HG02852 (cell line): ENCODE data around the gene MAML3.

Experiments used
- ATAC-seq: cut with Tn5 transposase; IDR thresholded peaks from one replicate; pipeline ENCODE4 v1.9.1; 2021; ENCODE audit warnings: mild to moderate bottlenecking, moderate library complexity; ENCODE audit not compliant: unreplicated experiment

The MAML3 gene

DNA sequence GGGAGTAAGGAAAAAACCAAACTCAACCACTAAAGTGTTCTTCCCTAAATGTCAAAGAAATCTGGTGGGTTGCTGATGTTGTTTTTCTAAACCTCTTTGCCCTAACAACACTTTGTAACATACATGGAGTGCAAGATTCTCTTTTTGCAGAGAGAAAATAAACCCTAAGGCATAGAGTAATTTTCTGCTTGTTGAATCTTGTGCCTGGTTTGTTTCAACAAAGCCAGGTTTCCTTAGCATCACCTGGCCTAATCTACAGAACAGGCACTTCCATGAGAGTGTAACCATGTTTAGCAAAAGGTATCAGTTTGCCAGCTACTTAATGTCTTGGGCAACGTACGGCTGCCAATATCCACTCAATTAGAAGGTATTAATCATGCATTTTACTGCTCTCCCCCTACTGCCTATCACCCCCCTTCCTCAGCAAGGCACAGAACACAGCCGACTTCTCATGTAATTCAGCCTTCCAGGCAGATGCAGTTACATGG lies 219.2 kb downstream of the MAML3 start:
- ATAC-seq = no peak

DNA sequence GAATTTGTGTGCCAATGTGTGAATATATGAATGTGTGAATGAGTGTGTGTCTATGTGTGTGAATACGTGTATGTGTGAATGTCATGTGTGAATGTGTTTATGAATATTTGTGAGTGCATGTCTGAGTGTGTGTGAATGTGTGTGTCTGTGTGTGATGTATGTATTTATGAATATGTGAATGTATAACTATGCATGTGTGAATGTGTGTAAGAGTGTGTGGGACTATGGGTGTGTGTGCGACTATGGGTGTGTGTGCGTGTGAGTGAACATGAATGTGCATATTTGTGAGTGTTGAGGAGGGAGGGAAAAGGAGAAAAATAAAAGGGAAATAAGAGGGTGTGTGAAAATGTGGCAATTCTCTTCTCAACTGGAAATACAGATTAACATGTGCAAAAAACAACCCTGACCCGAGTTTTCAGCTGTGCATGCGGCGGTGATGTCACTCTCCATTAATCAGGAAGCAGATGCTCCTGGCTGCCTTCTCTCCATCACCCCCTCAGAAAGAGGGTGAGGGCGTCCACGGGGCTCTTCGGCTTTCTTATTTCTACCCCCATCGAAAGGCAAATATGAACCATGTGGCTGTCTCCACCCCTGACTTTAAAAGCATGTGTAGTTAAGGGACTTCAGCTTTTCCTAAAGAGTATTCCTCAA lies 219.8 kb downstream of the MAML3 start:
- ATAC-seq = no peak

DNA sequence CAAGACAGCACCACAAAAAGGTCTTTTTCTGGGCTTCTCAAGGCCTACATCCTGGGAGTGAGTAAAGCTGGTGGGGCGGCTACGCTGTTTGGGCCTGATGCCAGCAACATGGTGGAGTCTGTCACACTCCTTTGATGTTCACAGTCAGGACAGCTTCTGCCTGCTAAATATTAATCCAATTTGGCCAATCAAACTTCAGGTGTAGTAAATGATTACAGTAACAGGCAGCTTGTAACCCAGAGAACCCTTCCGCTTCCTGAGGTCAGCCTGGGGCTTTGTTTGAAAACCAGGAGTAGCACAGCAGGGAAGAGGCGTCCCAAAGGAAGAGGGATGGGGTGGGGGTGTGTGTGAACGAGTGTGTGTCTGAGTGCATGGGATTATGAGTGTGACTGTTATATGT lies 220.4 kb downstream of the MAML3 start:
- ATAC-seq = no peak

DNA sequence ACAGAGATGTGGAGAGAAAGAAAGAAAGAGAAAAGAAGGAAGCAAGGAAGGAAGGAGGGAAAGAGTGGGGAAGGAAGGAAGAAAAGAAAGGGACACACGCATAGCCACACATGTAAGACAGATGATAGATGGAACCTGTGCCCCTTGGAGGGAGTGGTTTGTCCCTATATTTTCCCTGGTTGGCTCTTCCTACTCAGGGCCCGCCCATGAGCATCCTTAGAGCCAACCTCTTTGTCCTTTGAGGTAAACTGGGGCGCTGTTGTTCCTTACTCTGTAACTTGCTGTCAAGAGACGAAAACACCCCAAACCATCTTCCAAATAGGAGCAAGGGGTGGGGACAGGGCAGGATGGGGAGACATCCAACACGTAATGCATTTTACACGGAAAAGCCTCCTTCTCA lies 220.9 kb downstream of the MAML3 start:
- ATAC-seq = no peak

DNA sequence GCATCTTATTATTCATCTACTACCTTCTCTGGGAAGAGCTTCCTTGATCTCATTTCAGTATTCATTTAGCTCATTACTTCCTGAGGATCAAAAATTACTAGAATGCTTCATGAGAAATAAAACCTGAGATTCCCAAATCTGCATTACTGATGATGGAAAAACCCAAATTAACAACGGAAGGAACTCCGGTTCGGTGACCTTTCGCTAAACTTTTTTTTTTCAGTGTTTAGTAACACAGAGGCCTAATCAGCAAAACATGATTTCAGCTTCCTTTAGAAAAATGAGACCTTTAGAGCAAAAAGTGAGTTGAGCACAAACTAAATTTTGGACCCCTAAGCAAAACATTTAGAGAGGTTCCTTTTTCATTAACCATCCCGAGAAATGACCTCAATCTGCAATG lies 229.2 kb downstream of the MAML3 start:
- ATAC-seq = no peak

DNA sequence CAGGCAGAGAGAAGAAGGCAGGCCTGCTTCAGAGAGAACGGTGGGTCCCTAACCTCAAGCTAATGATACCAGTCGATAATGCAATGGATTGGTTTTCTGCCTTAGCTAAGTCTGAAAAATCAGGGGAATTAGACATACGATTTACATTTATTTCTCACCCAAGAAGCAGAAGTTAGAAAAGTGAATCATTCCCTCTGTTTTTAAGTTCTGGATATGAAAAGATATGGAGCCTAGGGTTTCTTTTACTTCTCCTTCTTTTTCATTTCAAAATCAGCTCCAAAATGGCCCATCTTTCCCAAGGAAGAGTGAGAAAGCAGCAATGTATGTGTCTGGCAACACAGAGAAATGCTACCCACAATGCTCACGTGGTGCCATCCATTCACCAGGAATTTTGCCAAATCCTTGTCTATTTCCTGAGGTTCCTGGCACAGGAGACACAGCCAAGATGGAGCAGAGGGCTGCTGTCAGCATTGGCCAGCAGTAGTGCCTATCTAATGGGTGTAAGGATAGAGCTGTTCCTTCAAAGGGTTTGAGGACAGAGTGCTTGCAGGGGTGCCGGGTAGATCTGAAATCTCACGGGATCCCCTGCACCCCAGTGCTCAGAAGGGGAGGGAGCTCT lies 231.5 kb downstream of the MAML3 start:
- no peak for ATAC-seq

DNA sequence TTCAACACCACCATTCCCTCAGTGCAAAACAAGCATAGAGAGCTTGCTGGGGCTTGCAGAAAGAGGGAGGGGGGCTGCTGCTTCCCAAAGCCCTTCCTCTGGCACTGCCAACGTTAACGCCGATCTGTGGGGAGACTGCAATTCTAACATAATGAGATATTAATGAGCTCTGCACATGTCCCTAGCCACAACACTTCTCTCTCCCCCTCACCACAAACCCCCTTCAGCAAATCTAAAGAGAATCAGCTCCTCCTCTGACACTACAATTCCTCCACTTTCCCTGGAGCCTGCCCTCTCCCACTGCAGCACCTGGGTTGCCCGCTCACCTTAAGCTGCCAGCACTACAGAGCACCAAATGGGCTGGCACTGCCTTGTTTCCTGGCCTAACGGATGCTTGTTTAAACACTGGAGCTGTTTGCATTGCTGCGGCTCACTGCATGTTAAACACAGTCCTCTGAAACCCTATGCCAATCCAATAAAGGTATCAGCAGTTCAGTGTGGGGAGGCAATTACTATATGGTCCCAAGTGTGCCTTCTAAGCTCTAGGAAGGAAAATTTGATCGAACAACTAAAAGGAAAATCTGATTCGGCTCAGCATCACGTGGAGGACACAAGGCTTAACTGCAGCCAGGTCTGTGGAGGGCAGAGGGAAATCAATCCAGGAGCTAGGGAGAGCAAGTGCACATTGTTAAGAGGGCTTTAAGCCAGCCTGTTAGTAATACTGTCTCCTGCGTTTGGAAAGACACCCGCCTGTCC lies 232.4 kb downstream of the MAML3 start:
- ATAC-seq = no peak

DNA sequence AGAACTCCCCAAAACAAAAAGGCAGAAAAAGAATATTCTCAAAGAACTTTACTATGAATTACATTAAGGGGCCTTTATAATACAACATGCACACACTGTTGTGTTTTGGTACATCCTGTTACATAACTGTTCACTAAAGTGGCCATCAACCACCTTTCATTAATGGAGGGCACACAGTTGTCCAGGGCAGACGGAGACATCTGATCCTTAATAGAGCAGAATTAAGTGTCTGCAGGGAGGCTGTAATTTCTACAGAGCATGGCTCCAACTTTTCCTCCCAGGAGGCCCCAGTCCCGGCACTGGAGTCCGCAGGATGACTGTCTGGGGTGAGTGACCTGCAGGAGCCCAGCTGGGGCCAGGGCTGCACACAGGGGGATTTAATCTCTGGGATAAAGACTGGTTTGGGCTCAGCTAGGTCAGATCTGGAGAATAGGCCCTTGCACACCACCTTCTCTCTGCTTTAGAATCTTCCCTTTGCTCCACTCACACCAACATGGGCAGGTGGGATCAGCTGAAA lies 233.4 kb downstream of the MAML3 start:
- no peak for ATAC-seq

DNA sequence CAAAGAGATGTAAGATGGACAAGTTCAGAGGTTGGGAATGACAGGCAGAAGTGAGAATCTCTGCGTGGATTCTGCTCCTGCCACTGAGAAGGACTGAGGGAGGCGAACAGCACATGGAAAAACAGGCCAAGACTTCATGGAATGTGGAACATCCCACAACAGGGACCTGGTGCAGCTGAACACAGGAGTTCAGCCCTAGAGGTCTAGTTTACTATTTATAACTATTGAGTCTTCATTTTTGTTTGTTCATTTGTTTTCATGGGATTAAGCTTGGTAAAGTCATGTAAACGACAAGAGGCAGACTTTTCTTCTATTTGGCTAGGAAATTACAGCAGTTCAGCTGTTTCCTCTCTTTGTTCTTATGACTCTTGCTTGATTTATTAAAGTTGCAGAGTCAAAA lies 234.5 kb downstream of the MAML3 start:
- ATAC-seq = no peak

DNA sequence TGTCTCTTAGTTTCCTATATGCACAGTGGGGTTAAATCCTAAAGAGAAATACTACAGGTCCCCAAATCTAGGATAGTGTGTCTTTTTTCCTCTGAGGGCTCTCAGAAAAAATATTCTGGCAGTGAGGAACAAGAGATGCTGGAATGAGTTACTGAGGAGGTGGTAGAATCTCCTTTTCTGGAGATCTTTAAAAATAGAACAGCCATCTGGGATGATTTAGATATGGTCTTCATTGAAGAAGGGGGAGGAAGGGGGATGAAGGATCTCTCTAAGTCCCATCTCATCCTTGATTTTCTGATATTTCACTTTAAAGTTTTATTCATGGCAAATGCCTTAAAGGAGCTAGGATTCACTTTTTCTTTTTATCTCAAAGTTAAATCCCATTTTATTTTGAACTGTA lies 235.0 kb downstream of the MAML3 start:
- ATAC-seq = no peak

DNA sequence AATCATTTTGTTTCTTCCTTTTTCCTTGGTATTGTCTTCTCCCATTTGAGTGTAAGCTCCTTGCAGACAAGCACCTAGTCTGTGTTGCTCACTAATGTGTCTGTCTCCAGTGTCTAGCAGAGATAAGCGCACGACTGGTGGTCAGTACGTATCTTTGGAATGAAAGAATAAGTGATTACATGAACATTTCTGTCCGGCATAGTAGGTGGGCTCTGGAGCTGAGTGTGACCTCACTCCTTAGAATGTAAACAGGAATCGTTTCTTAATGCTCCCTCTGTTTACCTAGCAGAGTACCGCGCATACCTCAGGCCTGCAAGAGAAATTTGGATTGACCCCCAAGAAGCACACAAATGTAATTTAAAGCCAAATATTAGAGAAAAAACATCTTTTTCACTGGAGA lies 235.4 kb downstream of the MAML3 start:
- ATAC-seq = no peak

DNA sequence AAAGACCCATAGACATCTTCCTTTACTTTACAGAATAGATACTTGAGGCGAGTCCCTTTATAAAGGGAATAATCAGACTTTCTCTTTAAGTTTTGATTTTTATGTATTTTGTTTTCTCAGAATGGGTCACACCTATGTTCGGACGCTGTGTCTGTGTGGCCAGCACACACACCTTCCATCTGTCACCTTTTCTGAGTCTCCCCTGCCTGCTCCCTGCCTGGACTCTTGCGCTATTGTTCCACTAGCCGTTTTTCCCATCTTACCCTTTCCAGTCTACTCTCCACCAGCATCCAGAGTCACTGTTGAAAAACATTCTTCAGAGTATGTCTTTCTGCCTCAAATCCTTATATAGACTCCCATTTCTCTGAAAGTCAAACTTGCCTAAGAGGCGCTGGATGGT lies 236.1 kb downstream of the MAML3 start:
- ATAC-seq = no peak

DNA sequence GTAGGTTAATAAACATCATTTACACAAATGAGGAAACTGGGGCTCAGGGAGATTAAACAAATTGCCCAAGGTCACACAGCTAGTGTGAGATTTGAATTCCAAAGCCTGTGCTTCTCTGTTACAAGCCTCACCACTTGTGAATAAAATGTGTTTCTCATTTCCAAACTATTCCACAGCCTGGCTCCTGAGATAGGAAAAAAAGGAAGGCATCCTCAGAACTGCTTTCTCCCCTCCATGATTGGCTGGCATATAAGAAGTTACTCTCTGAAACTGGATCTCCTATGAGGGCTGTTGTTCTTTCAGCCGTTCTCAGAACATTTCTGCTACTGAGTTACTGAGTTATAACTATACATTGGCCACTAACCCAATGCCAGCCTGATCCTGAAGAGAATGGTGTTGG lies 237.9 kb downstream of the MAML3 start:
- ATAC-seq = no peak

DNA sequence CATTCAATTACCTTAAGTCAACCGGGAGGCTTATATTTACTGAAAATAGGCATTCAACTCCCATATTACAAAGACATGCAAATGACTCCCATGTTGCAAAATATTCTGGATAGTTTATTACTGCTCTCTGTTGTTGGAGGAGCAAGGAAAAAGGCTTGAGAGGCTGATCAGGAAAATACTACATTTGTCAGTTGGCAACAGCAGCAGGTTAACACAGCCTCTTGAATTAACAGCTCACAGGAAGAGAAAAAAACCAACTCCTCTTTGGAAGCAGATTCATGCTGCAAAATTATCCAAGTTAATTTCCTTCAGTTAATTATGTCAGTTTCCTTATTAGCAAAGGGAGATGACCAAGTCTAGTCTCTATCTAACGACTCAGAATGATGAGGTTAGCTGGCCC lies 238.9 kb downstream of the MAML3 start:
- no peak for ATAC-seq

DNA sequence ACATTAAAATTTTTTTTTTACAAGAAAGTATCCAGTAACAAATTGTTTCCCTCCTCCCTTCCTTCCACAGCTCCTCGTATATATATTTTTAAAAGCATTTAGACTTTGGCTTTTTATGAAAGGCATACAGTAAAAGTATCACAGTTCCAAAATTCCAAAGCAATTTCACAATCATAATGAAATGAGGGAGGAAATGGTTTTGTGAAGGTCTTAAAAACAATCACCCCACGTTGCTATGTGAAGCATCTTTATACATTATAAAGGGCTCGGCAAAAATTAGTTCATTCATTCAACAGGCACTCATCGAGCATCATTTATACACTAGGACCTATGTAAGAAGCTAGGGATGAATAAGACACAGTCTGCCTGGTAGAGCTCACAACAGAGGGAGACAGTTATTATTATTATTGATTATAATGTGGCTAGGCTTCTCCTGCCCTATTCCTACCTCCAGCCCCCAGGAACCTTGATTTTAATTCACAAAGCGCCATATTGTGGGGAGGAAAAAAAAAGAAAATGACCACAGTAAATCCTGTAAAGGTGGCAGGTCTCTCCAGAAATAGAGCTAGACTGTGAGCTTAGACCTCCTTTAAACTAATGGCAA lies 239.9 kb downstream of the MAML3 start:
- no peak for ATAC-seq

DNA sequence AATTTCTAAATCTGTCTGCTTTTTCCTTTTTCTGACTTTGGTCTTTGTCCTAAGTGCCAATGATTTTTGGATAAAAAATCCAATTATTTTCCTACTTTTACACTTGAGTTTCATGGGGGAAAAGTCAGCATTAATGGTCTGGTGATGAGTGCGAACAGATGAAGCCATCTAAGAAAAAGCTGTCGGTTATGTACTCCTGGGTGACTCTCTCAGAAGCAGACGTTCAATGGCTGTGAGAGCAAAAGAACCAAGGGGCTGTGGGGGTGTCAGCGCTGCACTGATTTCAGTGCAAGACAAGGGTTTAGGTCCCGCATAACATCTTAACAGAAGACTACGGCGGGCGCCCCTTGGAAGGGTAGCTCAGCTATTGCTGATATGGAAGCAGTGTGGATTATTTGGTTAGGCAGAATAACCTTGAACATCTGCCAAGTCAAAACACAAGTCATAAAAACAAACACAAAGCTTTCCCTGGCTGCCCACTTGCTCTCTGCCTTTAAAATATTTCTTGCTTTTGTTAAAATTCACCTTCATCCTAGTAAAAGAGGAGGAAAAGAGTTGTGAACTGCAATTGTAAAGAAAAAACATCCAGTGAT lies 240.5 kb downstream of the MAML3 start:
- ATAC-seq = no peak

DNA sequence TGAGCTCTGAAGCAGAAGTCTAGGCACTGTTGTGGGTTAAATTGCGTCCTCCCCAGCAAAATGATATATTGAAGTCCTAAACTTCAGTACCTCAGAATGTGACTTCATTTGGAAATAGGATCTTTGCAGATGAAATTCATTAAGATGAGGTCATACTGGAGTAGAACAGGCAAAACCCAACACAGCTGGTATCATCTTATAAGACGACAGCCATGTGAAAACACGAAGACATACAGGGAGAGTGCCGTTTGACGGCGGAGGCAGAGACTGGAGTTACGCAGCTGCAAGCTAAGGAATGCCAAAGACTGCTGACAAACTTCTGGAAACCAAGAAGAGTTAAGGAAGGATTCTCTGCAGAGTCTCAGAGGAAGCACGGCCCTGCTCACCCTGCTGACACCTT lies 241.5 kb downstream of the MAML3 start:
- ATAC-seq = no peak

DNA sequence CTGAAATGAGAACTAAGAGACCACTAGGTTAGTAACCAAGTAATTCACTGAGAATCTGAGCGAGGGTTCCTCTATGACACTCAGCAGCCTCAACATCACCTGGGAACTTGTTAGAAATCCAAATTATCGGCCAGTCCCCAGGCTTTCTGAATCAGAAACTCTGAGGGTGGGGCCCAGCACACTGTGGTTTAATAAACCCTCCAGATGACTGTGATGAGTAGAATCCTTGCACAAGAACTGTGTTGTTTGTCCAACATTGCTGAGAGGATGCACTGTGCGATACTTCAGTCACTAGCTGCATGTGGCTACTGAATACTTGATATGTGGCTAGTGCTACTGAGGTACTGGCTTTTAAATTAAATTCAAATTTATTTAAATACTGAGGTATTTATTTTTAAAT lies 243.9 kb downstream of the MAML3 start:
- ATAC-seq = no peak

DNA sequence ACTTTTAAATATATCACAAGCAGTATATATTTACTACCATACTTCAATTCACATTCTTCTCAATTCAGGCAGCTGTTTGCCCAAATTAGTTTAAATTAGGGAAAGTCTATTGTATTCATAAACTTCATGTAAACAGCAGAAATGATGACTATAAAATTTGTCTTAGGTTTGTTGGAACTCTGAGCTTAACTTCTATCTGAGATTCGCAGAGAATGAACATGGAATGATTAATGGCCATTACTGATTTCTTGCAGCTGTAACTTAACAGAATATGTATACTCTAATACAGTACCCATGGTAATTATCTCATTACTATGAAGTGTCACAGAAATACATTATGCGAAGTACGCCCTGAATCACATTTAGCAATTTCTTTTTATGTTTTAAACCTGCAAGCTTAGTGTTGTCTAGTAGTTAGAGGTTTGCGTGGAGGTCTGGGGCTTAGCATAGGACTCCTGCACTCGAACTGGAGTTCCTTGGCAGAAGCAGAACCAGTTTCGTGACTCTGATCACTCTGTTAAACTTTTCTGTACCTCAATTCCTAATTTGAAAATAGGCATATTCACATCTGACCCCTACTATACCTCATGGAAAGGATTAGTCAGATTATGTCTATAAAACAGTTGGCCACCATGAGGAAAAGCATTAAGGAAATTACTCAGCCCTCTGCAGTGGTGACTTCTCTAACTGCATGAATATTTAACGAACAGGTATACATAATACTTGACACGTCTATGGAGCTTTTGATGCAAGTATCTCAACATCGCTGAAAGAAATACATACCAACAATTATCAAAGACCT lies 245.1 kb downstream of the MAML3 start:
- no peak for ATAC-seq
